Measurements from ENCODE around the gene ZSCAN9.

Gene ZSCAN9

GRCh38 chr6:28269492-28269891 is 44.4 kb downstream of the ZSCAN9 start:
- peak; percentile 94 for DNase-seq

- no peak for DNase-seq
Observed at GRCh38 chr6:28274888-28275287, 49.8 kb downstream of the ZSCAN9 start.

GRCh38 chr6:28277746-28278145 is 52.7 kb downstream of the ZSCAN9 start:
- no peak for DNase-seq

GRCh38 chr6:28280595-28281287 is 55.7 kb downstream of the ZSCAN9 start:
- DNase-seq: no peak

GRCh38 chr6:28281288-28282064 is 56.4 kb downstream of the ZSCAN9 start, which contains the start of gene PGBD1:
Gene PGBD1, plus strand, starts transcription at chr6:28281572. Its CDS starts 2,242 bp downstream, at chr6:28283814.
- DNase-seq: peak; percentile 79

- DNase-seq: no peak
Observed at GRCh38 chr6:28282926-28283325, 57.9 kb downstream of the ZSCAN9 start.

Data from HCEC 1CT (cell line).